Esophagus (tissue), 2 donors: Measurements from ENCODE around the gene NPRL2. TPM values are rescaled to one million over a fixed set of nuclear protein-coding genes. Genes with fewer than 3 reads are reported as not detected.

Experiments
- H3K27ac ChIP-seq, 2 donors: one replicate each; pipeline ENCODE4 v1.5.1; 2013; ENCODE audit warnings: low read depth in 2 of 2, mild to moderate bottlenecking in 2 of 2, inconsistent platforms in 1 of 2, low read length in 1 of 2, moderate library complexity in 1 of 2
- H3K27me3 ChIP-seq, 2 donors: one replicate each; pipeline ENCODE4 v1.6.1; 2013; ENCODE audit warnings: low read length in 2 of 2, control low read depth in 1 of 2, mild to moderate bottlenecking in 1 of 2; ENCODE audit not compliant: insufficient read depth in 2 of 2, control insufficient read depth in 1 of 2
- H3K36me3 ChIP-seq, 2 donors: one replicate each; pipeline ENCODE4 v1.6.1; 2013; ENCODE audit warnings: low read length in 1 of 2; ENCODE audit not compliant: control insufficient read depth in 2 of 2, insufficient read depth in 2 of 2
- H3K4me1 ChIP-seq, 2 donors: one replicate each; pipeline ENCODE4 v1.6.1; 2013; ENCODE audit warnings: low read length in 1 of 2; ENCODE audit not compliant: control insufficient read depth in 2 of 2, insufficient read depth in 2 of 2
- H3K4me3 ChIP-seq, 2 donors: one replicate each; pipeline ENCODE4 v1.5.1; 2013; ENCODE audit warnings: low read length in 2 of 2, mild to moderate bottlenecking in 2 of 2, low read depth in 1 of 2, moderate library complexity in 1 of 2
- H3K9me3 ChIP-seq, 2 donors: one replicate each; pipeline ENCODE4 v1.6.1; 2013; ENCODE audit warnings: mild to moderate bottlenecking in 2 of 2, low read depth in 1 of 2, low read length in 1 of 2, moderate library complexity in 1 of 2; ENCODE audit not compliant: control insufficient read depth in 2 of 2, insufficient read depth in 1 of 2
- WGBS, 2 donors: extraction: QIAGEN DNeasy Blood & Tissue Kit; methylation state at CpG; one replicate each; pipeline ENCODE4 v1.1.7; 2013; 5-methylcytosine and 5-hydroxymethylcytosine counted together
- polyA plus RNA-seq, 2 donors: library from polyadenylated mRNA; stranded (reverse); fragments of 200-250 nt; gene quantifications; one replicate each; pipeline ENCODE4 v1.2.3, GENCODE V29; 2013
- donor health status: healthy with polysubstance abuse.
- donor health status: Bipolar disorder and iron deficiency.

The NPRL2 gene
- polyA plus RNA-seq, 2 donors: 14.9 to 16.4 TPM

DNA sequence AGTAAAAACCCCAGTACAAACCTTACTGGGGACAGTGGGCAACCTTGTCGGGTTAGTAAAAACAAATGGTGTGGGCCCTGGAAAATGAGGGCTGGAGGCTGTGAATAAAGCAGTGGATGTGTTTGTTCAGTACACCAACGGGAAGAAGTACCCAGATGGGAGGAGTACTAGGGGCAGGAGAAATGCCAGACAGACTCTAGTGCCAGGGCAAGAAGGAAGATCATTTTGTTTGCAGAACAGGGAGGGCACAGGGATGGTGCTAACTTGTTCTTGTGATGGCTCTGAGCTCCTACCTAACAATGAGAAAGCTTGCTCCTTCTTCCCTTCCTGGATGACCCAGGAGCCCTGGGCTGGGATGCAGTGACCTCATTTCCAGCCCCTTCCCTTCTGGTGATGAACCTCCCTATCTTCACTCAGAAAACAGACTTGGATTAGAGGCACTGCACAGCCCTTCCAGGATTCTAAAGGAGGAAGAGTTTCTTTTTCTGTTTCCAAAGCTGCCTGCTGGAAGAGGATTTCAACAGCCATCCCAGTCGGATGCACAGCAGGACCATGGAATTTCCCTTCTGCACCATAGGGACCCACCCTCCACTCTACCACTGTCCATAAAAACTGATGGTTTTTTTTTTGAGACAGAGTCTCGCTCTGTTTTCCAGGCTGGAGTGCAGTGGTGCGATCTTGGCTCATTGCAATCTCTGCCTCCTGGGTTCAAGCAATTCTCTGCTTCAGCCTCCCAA lies 16.1 kb downstream of the NPRL2 start:
- Histone ChIP-seq H3K27me3 (no peaks in the 10 kb centered on the region), H3K4me1 (peaks cover 4 to 6% of the 10 kb centered on the region in 2 donors), H3K27ac (peak overlapping the region; percentile 54 to 60), H3K9me3 (peaks cover 0 to 2% of the 10 kb centered on the region in 2 donors), H3K4me3 (no peak overlapping the region), H3K36me3 (peaks cover 16 to 21% of the 10 kb centered on the region in 2 donors)
- WGBS, 2 donors: 44 to 52% methylated on average over 5 of the region's 5 CpGs

DNA sequence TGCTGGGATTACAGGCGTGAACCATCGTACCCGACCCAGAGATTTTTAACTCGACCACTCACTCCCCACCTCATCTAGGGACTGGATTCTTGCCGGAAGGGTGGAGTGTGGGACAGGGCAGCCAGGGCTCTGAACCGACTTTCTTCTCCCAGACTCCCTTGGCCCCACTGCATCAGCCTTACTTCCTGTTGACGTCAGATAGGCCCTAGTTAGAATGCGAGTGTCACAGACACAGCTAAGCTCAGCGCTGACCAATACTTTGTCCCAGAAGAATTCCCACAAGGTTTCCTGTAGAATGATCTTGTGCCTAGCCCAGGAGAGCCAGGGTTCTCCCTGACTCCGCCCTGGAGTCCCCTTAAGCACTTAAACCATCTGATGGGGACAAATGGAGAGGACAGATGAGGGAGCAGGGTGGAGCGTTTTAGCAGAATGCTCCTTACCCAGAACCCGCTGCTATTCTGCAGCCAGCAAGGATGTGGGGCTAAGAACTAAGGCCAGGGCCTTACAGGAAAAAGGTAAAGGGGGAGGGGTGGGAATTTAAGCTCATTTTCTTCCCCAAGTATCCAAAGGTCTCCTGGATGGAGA lies 16.7 kb downstream of the NPRL2 start:
- peak overlapping the region; percentile 54 to 60 for H3K27ac ChIP-seq
- 59 to 65% methylated on average over 12 of the region's 12 CpGs for WGBS, 2 donors

DNA sequence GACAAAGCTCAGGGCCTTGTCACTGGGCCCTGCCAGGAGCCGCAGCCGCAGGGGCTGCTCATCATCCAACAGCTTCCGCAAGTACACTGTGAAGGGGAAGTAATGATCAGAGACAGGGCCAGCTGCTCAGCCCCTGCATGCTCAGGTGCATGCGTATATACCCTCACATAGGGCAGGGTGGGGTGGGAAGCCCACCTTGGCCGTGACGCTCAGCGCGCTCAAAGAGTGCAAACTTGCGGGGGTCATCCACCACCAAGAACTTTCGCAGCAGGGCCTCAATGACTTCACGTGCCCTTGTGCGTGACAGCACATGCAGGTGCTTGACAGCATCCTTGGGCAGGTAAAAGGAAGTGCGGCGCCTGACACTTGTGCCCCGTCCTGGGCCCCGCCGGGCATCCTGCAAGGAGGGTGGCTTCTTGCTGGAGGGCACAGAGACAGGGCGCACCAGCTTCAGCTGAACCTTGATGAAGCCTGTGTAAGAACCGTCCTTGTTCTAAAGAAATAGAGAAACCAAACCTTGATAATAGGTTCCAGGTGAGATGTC lies 19.1 kb downstream of the NPRL2 start:
- Histone ChIP-seq H3K9me3 (peaks cover 0 to 2% of the 10 kb centered on the region in 2 donors), H3K36me3 (peaks cover 16 to 21% of the 10 kb centered on the region in 2 donors), H3K27ac (no peak overlapping the region), H3K4me1 (peaks cover 0 to 9% of the 10 kb centered on the region in 2 donors), H3K4me3 (no peak overlapping the region), H3K27me3 (no peaks in the 10 kb centered on the region)
- 92 to 95% methylated on average over 19 of the region's 19 CpGs for WGBS, 2 donors

More for the DNA sequence above, 16.7 kb downstream of the NPRL2 start:
- Histone ChIP-seq H3K36me3 (peaks cover 16 to 21% of the 10 kb centered on the region in 2 donors), H3K4me3 (no peak overlapping the region), H3K27me3 (no peaks in the 10 kb centered on the region), H3K4me1 (peaks cover 4 to 6% of the 10 kb centered on the region in 2 donors), H3K9me3 (peaks cover 0 to 2% of the 10 kb centered on the region in 2 donors)

DNA sequence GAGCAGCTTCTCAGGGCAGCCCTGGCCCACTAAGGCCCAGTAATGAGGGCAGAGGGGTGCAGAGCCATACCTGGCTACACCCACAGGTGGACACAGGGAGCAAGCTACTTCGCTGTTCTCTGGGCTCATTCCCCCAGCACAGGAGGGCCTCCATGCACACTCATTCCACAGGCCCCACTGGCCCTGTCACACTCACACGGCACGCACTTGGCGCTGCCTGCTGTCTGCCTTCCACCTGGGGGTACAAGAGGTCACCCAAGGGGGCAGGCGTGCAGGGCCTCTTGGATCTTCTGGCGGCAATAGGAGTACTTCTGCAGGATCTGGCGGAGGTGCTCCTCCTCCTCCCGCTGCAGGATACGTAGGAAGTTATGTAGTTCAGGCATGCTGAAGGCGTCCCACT lies 20.2 kb downstream of the NPRL2 start:
- 94% methylated on average over 10 of the region's 10 CpGs for WGBS, 2 donors
- H3K4me3 ChIP-seq: no peak overlapping the region
- H3K36me3 ChIP-seq: peaks cover 16 to 31% of the 10 kb centered on the region in 2 donors
- H3K9me3 ChIP-seq: peaks cover 0 to 2% of the 10 kb centered on the region in 2 donors
- H3K4me1 ChIP-seq: peaks cover 0 to 9% of the 10 kb centered on the region in 2 donors
- no peak overlapping the region for H3K27ac ChIP-seq
- no peaks in the 10 kb centered on the region for H3K27me3 ChIP-seq

DNA sequence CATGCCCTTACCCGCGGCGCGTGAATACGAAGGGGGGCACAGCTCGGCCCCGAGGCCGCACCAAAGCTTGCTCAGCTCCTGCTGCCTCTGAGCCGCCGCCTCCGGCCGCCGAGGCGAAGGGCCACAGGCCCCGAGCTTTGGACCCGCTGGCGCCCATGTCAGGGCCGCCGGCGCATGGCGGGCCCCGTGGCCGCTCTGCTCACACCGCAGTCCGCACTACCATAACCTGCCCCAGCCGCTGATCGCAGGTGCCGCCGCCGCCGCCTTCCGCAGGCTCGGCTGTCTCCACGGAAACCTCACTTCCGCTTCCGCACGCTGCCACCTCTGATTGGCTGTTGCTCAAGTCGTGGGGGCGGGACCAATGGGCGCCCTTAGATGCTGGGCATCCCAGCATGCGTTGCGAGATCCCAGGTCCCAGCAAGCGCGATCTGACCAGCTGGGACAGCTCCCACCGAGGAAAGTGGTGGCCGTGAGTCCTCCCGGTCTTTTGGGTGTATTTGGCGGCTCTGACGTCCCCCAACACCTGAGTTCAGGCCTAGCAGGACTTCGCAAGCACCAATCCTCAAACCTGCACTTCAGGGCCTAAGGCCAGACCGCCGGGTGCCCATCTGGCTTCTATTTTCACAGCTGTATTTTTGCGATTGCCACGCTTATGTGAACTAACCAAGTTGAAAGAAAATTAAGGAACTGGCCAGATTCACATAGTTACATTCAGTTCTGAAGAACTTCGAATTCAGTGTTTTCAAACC lies 22.5 kb downstream of the NPRL2 start, which contains the start of gene TUSC2:
Gene TUSC2, minus strand, starts transcription at position 281 of the 749 bp plus-strand sequence. Its CDS starts 124 bp downstream, at position 157.
- Histone ChIP-seq H3K36me3 (peaks cover 16 to 31% of the 10 kb centered on the region in 2 donors), H3K4me3 (peak within 1 kb of the TSS; percentile 91 to 97), H3K27me3 (no peaks in the 10 kb centered on the region), H3K27ac (peak within 1 kb of the TSS; percentile 88 to 92), H3K9me3 (peaks cover 0 to 2% of the 10 kb centered on the region in 2 donors), H3K4me1 (peaks cover 0 to 9% of the 10 kb centered on the region in 2 donors)
- 2% methylated on average over 55 of the region's 55 CpGs for WGBS, 2 donors

DNA sequence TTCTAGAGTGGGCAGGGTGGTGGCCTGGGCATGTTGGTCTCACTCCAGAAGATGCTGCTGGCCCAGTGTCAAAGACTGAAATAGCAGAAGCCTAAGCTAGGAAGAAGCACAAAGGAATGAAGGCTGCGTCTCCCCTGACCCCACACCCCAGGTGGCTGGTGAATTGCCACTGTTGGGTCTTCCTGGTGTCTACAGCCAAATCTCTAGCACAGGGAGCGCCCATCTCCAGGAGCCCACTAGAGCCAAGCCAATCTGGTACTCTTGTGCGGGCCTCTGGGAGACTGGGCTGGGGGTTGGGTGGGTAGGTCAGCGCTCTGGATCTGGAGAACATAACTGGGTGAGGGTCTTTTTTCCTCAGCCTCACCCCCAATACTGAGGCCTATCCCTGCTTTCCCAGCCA lies 23.4 kb downstream of the NPRL2 start:
- H3K27ac ChIP-seq: peak overlapping the region in 1 of 2 donors; percentile 92
- peaks cover 0 to 2% of the 10 kb centered on the region in 2 donors for H3K9me3 ChIP-seq
- peaks cover 16 to 28% of the 10 kb centered on the region in 2 donors for H3K36me3 ChIP-seq
- peak overlapping the region; percentile 91 to 97 for H3K4me3 ChIP-seq
- WGBS, 2 donors: 59 to 60% methylated on average over 4 of the region's 4 CpGs
- H3K4me1 ChIP-seq: peaks cover 0 to 9% of the 10 kb centered on the region in 2 donors
- no peaks in the 10 kb centered on the region for H3K27me3 ChIP-seq

DNA sequence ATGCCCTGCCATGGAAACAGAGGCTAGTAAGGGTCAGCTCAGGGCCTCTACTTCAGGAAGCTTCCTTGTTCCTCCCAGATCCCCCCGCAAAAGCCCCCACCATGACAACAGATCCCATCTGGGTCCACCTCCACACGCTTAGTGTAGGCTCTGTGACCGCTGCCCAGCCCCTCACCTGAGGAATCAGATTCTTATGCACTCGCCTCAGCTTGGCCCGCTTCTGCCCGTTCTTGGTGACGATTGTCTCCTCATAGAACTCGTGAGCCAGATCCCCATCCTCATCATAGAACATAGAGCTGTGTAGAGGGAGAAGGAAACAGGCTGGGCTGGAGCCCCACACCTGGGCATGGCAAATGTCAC lies 24.4 kb downstream of the NPRL2 start:
- H3K9me3 ChIP-seq: peaks cover 0 to 2% of the 10 kb centered on the region in 2 donors
- H3K4me3 ChIP-seq: no peak overlapping the region
- peaks cover 0 to 9% of the 10 kb centered on the region in 2 donors for H3K4me1 ChIP-seq
- WGBS, 2 donors: 88 to 89% methylated on average over 8 of the region's 8 CpGs
- peaks cover 10 to 20% of the 10 kb centered on the region in 2 donors for H3K36me3 ChIP-seq
- H3K27me3 ChIP-seq: no peaks in the 10 kb centered on the region
- no peak overlapping the region for H3K27ac ChIP-seq

DNA sequence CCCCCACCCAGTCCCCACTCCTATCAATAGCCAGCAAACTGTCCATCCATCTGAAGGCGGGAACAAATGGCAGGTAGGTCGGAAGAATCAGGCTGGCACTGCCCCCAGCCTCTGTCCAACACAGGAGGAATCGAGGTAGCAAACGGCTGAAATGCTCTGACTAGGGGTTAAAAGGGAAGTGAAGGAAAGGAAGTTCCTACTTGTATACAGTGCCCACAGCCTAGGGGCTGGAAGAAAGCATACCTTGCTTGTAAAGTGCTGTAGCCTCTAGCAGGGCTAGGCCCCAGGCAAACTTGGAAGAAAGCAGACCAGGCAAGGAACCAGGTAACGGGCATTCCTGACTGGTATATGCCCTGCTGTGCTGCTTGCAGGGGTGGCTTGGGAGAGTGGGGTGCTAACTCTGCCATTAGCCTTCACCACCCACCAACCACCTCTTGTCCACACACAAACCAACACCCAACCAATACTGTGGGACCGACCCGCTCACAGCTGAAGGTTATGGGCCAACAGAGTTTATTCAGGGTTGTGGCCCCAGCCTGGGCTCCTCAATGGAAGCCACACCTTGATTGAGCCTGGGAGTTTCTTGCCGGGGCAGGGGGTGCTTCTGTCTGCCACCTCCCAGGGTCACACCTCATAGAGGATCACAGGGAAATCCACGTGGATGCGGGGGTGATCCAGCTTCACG lies 24.9 kb downstream of the NPRL2 start:
- Histone ChIP-seq H3K4me3 (no peak overlapping the region), H3K27ac (peak overlapping the region in 1 of 2 donors; percentile 47), H3K36me3 (peaks cover 6 to 15% of the 10 kb centered on the region in 2 donors), H3K4me1 (peaks cover 0 to 9% of the 10 kb centered on the region in 2 donors), H3K9me3 (peaks cover 0 to 2% of the 10 kb centered on the region in 2 donors), H3K27me3 (no peaks in the 10 kb centered on the region)
- WGBS, 2 donors: 84 to 85% methylated on average over 11 of the region's 11 CpGs

DNA sequence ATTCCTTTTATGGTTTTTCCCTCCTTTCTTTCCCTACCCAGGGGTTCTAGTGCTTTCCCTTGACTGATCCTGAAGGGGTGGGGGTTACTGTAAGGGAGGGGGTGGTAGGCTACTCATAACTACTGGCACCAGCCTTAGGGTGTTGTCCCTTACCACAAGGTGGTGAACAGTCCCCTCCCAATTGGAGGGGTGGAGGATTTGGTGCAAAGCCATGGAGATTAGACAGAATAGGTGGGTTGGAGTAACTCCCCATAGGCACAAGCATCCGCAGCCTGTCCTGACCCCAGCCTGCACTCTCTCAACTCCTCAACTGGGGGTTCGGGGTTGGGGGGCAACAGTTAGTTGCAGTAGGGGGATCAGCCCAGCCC lies 25.5 kb downstream of the NPRL2 start:
- Histone ChIP-seq H3K9me3 (no peaks in the 10 kb centered on the region), H3K27ac (peak overlapping the region in 1 of 2 donors; percentile 47), H3K36me3 (peaks cover 1 to 10% of the 10 kb centered on the region in 2 donors), H3K27me3 (no peaks in the 10 kb centered on the region), H3K4me1 (peaks cover 0 to 13% of the 10 kb centered on the region in 2 donors), H3K4me3 (no peak overlapping the region)
- WGBS, 2 donors: 73 to 88% methylated on average over 2 of the region's 2 CpGs
